NAMALWA (cell line): Measurements from ENCODE around the gene KANSL1.
"Not testable (repeated sequence)": the region's sequence is repeated elsewhere in the genome, so short reads cannot be mapped to it uniquely, and the experiment has no call there.

Experiments used
- DNase-seq: peaks from one replicate; pipeline ENCODE4 v3.0.0-alpha.2; 2015; ENCODE audit warnings: low spot score

The KANSL1 gene, protein sequence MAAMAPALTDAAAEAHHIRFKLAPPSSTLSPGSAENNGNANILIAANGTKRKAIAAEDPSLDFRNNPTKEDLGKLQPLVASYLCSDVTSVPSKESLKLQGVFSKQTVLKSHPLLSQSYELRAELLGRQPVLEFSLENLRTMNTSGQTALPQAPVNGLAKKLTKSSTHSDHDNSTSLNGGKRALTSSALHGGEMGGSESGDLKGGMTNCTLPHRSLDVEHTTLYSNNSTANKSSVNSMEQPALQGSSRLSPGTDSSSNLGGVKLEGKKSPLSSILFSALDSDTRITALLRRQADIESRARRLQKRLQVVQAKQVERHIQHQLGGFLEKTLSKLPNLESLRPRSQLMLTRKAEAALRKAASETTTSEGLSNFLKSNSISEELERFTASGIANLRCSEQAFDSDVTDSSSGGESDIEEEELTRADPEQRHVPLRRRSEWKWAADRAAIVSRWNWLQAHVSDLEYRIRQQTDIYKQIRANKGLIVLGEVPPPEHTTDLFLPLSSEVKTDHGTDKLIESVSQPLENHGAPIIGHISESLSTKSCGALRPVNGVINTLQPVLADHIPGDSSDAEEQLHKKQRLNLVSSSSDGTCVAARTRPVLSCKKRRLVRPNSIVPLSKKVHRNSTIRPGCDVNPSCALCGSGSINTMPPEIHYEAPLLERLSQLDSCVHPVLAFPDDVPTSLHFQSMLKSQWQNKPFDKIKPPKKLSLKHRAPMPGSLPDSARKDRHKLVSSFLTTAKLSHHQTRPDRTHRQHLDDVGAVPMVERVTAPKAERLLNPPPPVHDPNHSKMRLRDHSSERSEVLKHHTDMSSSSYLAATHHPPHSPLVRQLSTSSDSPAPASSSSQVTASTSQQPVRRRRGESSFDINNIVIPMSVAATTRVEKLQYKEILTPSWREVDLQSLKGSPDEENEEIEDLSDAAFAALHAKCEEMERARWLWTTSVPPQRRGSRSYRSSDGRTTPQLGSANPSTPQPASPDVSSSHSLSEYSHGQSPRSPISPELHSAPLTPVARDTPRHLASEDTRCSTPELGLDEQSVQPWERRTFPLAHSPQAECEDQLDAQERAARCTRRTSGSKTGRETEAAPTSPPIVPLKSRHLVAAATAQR (N-terminal part only)

GRCh38 chr17:46193151-46193625 is at the start of gene KANSL1:
Gene KANSL1, minus strand, starts transcription at chr17:46193429. Its CDS starts 21,286 bp downstream, at chr17:46172143.
- peak; percentile 91 for DNase-seq

GRCh38 chr17:46231359-46231758 is 38.1 kb upstream of the KANSL1 start:
- not testable (repeated sequence) for DNase-seq

GRCh38 chr17:46225274-46225794 is 32.1 kb upstream of the KANSL1 start:
- DNase-seq: peak; percentile 92

DNA sequence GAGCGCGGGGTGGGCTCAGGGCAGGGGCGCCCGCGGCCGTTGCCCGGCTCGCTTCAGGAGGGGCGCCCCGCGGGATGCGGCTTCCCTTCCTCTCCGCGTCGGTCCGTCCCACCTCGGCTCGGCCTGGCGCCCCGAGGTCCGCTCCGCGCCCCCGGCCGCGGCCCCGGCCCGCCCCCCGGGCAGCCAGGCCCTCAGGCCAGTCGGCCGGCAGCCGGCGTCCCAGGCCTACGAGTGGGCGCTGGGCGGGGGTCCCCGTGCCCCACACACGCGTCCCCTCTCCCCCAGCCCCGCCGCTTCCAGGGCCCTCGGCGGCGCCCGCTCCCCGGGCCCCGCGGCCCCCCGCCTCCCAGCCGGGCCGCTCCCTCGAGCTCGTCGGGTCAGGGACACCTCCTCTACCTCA is 31.6 kb upstream of the KANSL1 start:
- not testable (repeated sequence) for DNase-seq

DNA sequence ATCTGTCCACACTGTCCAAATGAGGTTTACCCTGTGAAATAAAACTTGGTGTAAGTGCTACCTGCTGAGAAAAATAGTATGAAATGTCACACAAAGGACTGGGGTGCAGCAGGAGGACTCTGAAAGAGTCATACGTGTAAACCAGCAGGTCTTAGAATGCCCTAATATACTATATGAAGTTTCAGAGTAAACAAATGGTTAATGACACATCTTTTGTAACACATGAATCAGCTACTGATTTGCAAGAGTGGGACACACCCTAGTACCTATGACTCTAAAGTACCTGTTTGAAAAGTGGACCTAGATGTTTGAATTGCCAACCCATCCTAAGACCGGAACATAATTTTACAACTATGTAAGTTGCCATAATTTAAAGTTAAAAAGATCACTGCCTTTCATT is 29.8 kb upstream of the KANSL1 start:
- not testable (repeated sequence) for DNase-seq

DNA sequence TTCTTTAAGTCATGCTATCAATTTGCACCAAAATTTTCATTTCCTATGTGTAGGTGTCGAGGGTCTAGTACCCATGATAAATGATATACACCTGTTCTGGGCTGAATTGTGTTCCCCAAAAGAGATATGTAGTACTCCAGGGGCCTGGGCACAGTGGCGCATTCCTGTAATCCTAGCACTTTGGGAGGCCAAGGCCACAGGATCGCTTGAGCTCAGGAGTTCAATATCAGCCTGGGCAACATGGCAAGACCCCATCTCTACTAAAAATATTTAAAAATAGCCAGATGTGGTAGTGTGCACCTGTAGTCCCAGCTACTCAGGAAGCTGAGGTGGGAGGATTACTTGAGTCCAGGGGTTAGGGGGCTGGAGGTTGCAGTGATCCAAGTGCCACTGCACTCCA is 23.5 kb upstream of the KANSL1 start:
- DNase-seq: no peak

DNA sequence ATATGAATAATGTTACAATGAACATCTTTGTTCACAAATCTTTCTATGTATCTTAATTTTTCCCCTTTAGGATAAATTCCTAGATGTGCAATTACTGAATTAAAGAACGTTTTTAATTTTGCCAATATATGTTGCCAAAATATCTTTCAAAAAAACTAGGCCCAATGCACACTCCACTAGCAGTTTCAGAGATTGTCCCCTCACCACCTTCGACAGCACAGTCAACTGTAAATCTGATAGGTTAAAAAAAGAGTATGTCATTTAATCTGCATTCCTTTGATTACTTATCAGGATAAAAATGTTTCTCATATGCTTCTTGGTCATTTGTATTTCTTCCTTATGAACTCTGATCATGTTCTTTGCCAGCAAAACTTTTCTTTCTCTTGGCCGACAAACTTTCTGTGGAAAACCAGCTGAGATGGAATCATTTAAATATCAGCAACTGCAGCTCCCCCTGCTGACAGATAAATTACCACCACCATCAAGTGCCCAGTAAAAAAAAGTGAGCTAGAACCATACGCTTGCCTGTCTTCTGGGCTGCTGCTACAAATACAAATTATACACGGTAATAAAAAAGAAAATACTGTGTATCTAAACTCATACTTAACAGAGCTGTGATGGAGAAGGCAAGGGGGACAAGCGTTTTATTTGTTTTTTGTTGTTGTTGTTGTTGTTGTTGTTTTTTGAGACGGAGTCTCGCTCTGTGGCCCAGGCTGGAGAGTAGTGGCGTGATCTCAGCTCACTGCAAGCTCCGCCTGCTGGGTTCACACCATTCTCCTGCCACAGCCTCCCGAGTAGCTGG is 19.6 kb upstream of the KANSL1 start:
- peak; percentile 75 for DNase-seq

DNA sequence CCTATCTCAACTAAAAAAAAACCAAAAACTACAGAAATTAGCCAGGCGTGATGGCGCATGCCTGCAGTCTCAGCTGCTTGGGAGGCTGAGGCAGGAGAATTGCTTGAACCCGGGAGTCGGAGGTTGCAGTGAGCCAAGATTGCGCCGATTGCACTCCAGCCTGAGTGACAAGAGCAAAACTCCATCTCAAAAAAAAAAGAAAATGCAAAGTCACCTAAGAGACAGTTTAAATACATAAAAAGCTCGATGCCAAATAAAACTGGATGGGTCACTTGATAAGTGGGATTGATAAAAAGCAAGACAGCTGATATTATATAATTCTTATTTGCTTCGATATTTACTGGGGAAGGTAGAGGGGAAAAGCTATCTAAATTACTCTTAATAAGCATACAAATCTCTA is 15.8 kb upstream of the KANSL1 start:
- no peak for DNase-seq

- DNase-seq: no peak
Observed at GRCh38 chr17:46205975-46206374, 12.7 kb upstream of the KANSL1 start.

DNA sequence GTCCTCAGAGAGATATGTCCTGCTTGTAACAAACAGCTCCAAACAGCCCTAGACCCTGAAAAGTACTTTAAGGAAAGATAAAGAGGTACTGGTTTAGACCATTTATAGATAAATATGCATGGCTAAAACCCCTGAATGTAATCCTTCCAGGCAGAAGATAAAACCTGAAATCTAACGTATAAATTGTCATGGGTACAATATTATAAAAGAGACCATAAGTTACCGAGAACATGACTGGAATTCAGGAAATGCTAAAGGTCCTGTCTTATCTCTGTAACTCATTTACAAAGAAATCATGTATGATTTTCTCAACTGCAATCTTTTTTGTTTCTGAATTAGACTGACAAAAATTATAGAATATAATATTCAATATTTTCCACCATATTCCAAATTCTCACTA is 9.2 kb upstream of the KANSL1 start:
- no peak for DNase-seq

- DNase-seq: no peak
Observed at GRCh38 chr17:46201491-46201890, 8.3 kb upstream of the KANSL1 start.

- no peak for DNase-seq
Observed at GRCh38 chr17:46200197-46200596, 7.0 kb upstream of the KANSL1 start.

GRCh38 chr17:46199379-46199778 is 6.2 kb upstream of the KANSL1 start:
- no peak for DNase-seq

GRCh38 chr17:46198233-46198632 is 5.0 kb upstream of the KANSL1 start:
- DNase-seq: no peak

DNA sequence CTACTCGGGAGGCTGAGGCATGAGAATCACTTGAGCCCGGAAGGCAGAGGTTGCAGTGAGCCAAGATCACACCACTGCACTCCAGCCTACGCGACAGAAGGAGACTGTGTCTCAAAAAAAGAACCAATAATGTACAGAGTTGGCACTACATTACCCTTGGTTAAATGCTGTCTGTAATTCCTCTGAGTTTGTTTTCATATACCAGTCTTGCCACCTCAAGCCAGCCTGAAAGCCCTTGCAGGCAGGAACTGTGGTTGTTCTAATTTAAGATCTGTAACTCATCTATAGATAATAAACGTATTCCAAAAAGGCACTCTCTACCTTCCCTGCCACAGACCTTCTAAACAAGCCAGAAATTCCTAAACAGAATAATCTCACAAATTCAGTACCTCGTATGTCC is 4.3 kb upstream of the KANSL1 start:
- DNase-seq: no peak

- DNase-seq: no peak
Observed at GRCh38 chr17:46195939-46196716, 2.9 kb upstream of the KANSL1 start.

GRCh38 chr17:46195217-46195855 is 2.1 kb upstream of the KANSL1 start:
- DNase-seq: no peak

- DNase-seq: peak; percentile 79
Observed at GRCh38 chr17:46194393-46195216, 1.4 kb upstream of the KANSL1 start.
